ENCODE data around the gene SMIM1.
"Not testable (repeated sequence)": the region's sequence is repeated elsewhere in the genome, so short reads cannot be mapped to it uniquely, and the experiment has no call there.

SMIM1 gene

GRCh38 chr1:3803905-3804626, 31.5 kb downstream of the SMIM1 start:
- in situ Hi-C loops (cut with MboI; ENCODE audit: low sequenced_read_pairs, unreplicated experiment): no loop called here
- no peak for TF ChIP-seq CTCF (IDR thresholded peaks at IDR 0.05; ENCODE audit: borderline replicate concordance, control extremely low read depth, extremely low read depth, insufficient read depth, missing control alignments)
- no peak for DNase-seq (ENCODE audit: low spot score)

GRCh38 chr1:3804627-3804944, 32.0 kb downstream of the SMIM1 start:
- DNase-seq (ENCODE audit: low spot score); in situ Hi-C loops (cut with MboI; ENCODE audit: low sequenced_read_pairs, unreplicated experiment): not testable (repeated sequence)

- no peak for DNase-seq (ENCODE audit: low spot score)
- TF ChIP-seq CTCF (IDR thresholded peaks at IDR 0.05; ENCODE audit: borderline replicate concordance, control extremely low read depth, extremely low read depth, insufficient read depth, missing control alignments): no peak
- in situ Hi-C loops (cut with MboI; ENCODE audit: low sequenced_read_pairs, unreplicated experiment): no loop called here
Measured at GRCh38 chr1:3805038-3805437, 32.5 kb downstream of the SMIM1 start.

GRCh38 chr1:3807769-3808168, 35.2 kb downstream of the SMIM1 start:
- TF ChIP-seq CTCF (IDR thresholded peaks at IDR 0.05; ENCODE audit: borderline replicate concordance, control extremely low read depth, extremely low read depth, insufficient read depth, missing control alignments): no peak
- no peak for DNase-seq (ENCODE audit: low spot score)
- in situ Hi-C loops (cut with MboI; ENCODE audit: low sequenced_read_pairs, unreplicated experiment): no loop called here

- in situ Hi-C loops (cut with MboI; ENCODE audit: low sequenced_read_pairs, unreplicated experiment): no loop called here
- no peak for DNase-seq (ENCODE audit: low spot score)
- TF ChIP-seq CTCF (IDR thresholded peaks at IDR 0.05; ENCODE audit: borderline replicate concordance, control extremely low read depth, extremely low read depth, insufficient read depth, missing control alignments): no peak
Measured at GRCh38 chr1:3809680-3810079, 37.1 kb downstream of the SMIM1 start.

GRCh38 chr1:3810149-3810761, 37.7 kb downstream of the SMIM1 start:
- in situ Hi-C loops (cut with MboI; ENCODE audit: low sequenced_read_pairs, unreplicated experiment): not testable (repeated sequence)

GRCh38 chr1:3811595-3811911, 39.0 kb downstream of the SMIM1 start:
- TF ChIP-seq CTCF (IDR thresholded peaks at IDR 0.05; ENCODE audit: borderline replicate concordance, control extremely low read depth, extremely low read depth, insufficient read depth, missing control alignments): no peak
- in situ Hi-C loops (cut with MboI; ENCODE audit: low sequenced_read_pairs, unreplicated experiment): no loop called here
- DNase-seq (ENCODE audit: low spot score): no peak

More at GRCh38 chr1:3810149-3810761, 37.7 kb downstream of the SMIM1 start:
- not testable (repeated sequence) for DNase-seq (ENCODE audit: low spot score)

- in situ Hi-C loops (cut with MboI; ENCODE audit: low sequenced_read_pairs, unreplicated experiment): no loop called here
- no peak for TF ChIP-seq CTCF (IDR thresholded peaks at IDR 0.05; ENCODE audit: borderline replicate concordance, control extremely low read depth, extremely low read depth, insufficient read depth, missing control alignments)
- no peak for DNase-seq (ENCODE audit: low spot score)
Measured at GRCh38 chr1:3814065-3814464, 41.5 kb downstream of the SMIM1 start.
